Endometrial microvascular endothelial cells (primary cell): ENCODE measurements around the gene TMPRSS11B. TPM values are rescaled to one million over a fixed set of nuclear protein-coding genes. Genes with fewer than 3 reads are reported as not detected.
"Not testable (repeated sequence)": the region's sequence is repeated elsewhere in the genome, so short reads cannot be mapped to it uniquely, and the experiment has no call there.

Experiments
- in situ Hi-C: cut with HindIII; loops from 2 replicates; pipeline ENCODE4 v1.10.0; 2017; ENCODE audit warnings: low sequenced_read_pairs, low pct_unique_long_range_greater_than_20kb; ENCODE audit errors: inconsistent ontology term
- total RNA-seq: library from RNA; depleted of rRNA; stranded (reverse); fragments of >200 nt; gene quantifications from one replicate; pipeline ENCODE4 v1.2.3, GENCODE V29; 2015; ENCODE audit errors: inconsistent ontology term

TMPRSS11B gene
- total RNA-seq = not detected

GRCh38 chr4:68245594-68245993 is at the start of gene TMPRSS11B:
Gene TMPRSS11B (minus strand): TSS chr4:68245694. CDS start chr4:68245558, 136 bp downstream.
- in situ Hi-C loops = no loop called here

GRCh38 chr4:68291256-68291655 is 45.8 kb upstream of the TMPRSS11B start:
- in situ Hi-C loops = no loop called here

- in situ Hi-C loops = no loop called here
Observed at GRCh38 chr4:68288393-68288740, 42.9 kb upstream of the TMPRSS11B start.

- in situ Hi-C loops = no loop called here
Observed at GRCh38 chr4:68287704-68288392, 42.4 kb upstream of the TMPRSS11B start.

- in situ Hi-C loops = no loop called here
Observed at GRCh38 chr4:68283714-68284113, 38.2 kb upstream of the TMPRSS11B start.

GRCh38 chr4:68283095-68283494 is 37.6 kb upstream of the TMPRSS11B start:
- in situ Hi-C loops = no loop called here

GRCh38 chr4:68281796-68282740 is 36.6 kb upstream of the TMPRSS11B start:
- in situ Hi-C loops = not testable (repeated sequence)

- in situ Hi-C loops = no loop called here
Observed at GRCh38 chr4:68278029-68278428, 32.5 kb upstream of the TMPRSS11B start.

- in situ Hi-C loops = no loop called here
Observed at GRCh38 chr4:68277627-68278026, 32.1 kb upstream of the TMPRSS11B start.

- in situ Hi-C loops = no loop called here
Observed at GRCh38 chr4:68272860-68273259, 27.4 kb upstream of the TMPRSS11B start.

- in situ Hi-C loops = no loop called here
Observed at GRCh38 chr4:68272380-68272779, 26.9 kb upstream of the TMPRSS11B start.

- in situ Hi-C loops = no loop called here
Observed at GRCh38 chr4:68271851-68272357, 26.4 kb upstream of the TMPRSS11B start.

- in situ Hi-C loops = no loop called here
Observed at GRCh38 chr4:68267433-68267944, 22.0 kb upstream of the TMPRSS11B start.

- in situ Hi-C loops = no loop called here
Observed at GRCh38 chr4:68264875-68265565, 19.5 kb upstream of the TMPRSS11B start.

- in situ Hi-C loops = no loop called here
Observed at GRCh38 chr4:68259191-68259590, 13.7 kb upstream of the TMPRSS11B start.

GRCh38 chr4:68257719-68258118 is 12.2 kb upstream of the TMPRSS11B start:
- in situ Hi-C loops = no loop called here

GRCh38 chr4:68256284-68256683 is 10.8 kb upstream of the TMPRSS11B start:
- in situ Hi-C loops = no loop called here

- in situ Hi-C loops = no loop called here
Observed at GRCh38 chr4:68250151-68250930, 4.8 kb upstream of the TMPRSS11B start.
